Endodermal cell (in vitro differentiated cells): Measurements from ENCODE around the gene GALM. TPM values are rescaled to one million over a fixed set of nuclear protein-coding genes. Genes with fewer than 3 reads are reported as not detected.

Experiments
- DNase-seq: peaks from one replicate; pipeline ENCODE4 v3.0.0-alpha.2; 2017
- H3K27ac ChIP-seq: 2 replicates; pipeline ENCODE4 v1.5.1; 2013; ENCODE audit warnings: mild to moderate bottlenecking, low read depth, low read length, moderate library complexity
- H3K27me3 ChIP-seq: 2 replicates; pipeline ENCODE4 v1.6.1; 2013; ENCODE audit warnings: mild to moderate bottlenecking, low read length, moderate library complexity; ENCODE audit not compliant: insufficient read depth, control insufficient read depth, poor library complexity, severe bottlenecking
- H3K36me3 ChIP-seq: 2 replicates; pipeline ENCODE4 v1.7.0; 2013; ENCODE audit warnings: mild to moderate bottlenecking, low read length, moderate library complexity; ENCODE audit not compliant: control insufficient read depth, insufficient read depth
- H3K4me1 ChIP-seq: one replicate; pipeline ENCODE4 v1.7.0; 2013; ENCODE audit warnings: low read length; ENCODE audit not compliant: control insufficient read depth, insufficient read depth
- H3K4me3 ChIP-seq: 2 replicates; pipeline ENCODE4 v1.5.1; 2013; ENCODE audit warnings: mild to moderate bottlenecking, low read length, moderate library complexity
- H3K9ac ChIP-seq: 2 replicates; pipeline ENCODE4 v1.6.1; 2013; ENCODE audit warnings: mild to moderate bottlenecking, low read length, moderate library complexity; ENCODE audit not compliant: poor library complexity, severe bottlenecking; ENCODE audit errors: extremely low read depth
- H3K9me3 ChIP-seq: 2 replicates; pipeline ENCODE4 v1.6.1; 2013; ENCODE audit warnings: mild to moderate bottlenecking, low read length, moderate library complexity; ENCODE audit not compliant: control insufficient read depth
- H3K27ac Mint-ChIP-seq: 2 replicates; pipeline ENCODE4 v1.8.0; 2020; ENCODE audit warnings: mixed read lengths
- H3K27me3 Mint-ChIP-seq: 2 replicates; pipeline ENCODE4 v1.8.0; 2021; ENCODE audit warnings: mild to moderate bottlenecking, mixed read lengths; ENCODE audit not compliant: insufficient read depth
- H3K36me3 Mint-ChIP-seq: 2 replicates; pipeline ENCODE4 v1.8.0; 2020; ENCODE audit warnings: low read depth, mixed read lengths
- H3K4me1 Mint-ChIP-seq: 2 replicates; pipeline ENCODE4 v1.8.0; 2020; ENCODE audit warnings: mixed read lengths
- H3K4me3 Mint-ChIP-seq: 2 replicates; pipeline ENCODE4 v1.8.0; 2020; ENCODE audit warnings: mild to moderate bottlenecking, moderate library complexity, mixed read lengths
- H3K9me3 Mint-ChIP-seq: 2 replicates; pipeline ENCODE4 v1.8.0; 2020; ENCODE audit warnings: mild to moderate bottlenecking, mixed read lengths
- WGBS, 2 experiments: methylation state at CpG; one replicate each; pipeline versions ENCODE4 v1.1.5 to v1.1.7; 2013; ENCODE audit warnings: missing lambda C conversion rate in 2 of 2, mixed read lengths in 1 of 2; ENCODE audit not compliant: insufficient coverage in 1 of 2, insufficient read length in 1 of 2; 5-methylcytosine and 5-hydroxymethylcytosine counted together
- total RNA-seq, 2 donors: library from RNA; stranded (reverse); fragmentation: NEBNext Ultra II Directional in 1 of 2; extraction: Animal tissue kit (Norgen Biotek cat#: 25700) in 1 of 2; gene quantifications; 2 replicates in 1 of 2; 3 replicates in 1 of 2; pipeline ENCODE4 v1.2.1, GENCODE V29; 2021
- TF ChIP-seq, protein P1 (sequence below): fragments of 200-600 bp; sonication (generic); conservative IDR thresholded peaks from 2 replicates; pipeline ENCODE4 v1.5.0; 2021; ENCODE audit warnings: antibody characterized with exemption, mild to moderate bottlenecking

GALM gene
- total RNA-seq, 2 donors from 2014 or later = 14.2 to 16.2 TPM

GRCh38 chr2:38658613-38659012 is 7.3 kb upstream of the GALM start:
- H3K27me3 ChIP-seq = no peaks in the 10 kb centered on the region
- H3K4me3 Mint-ChIP-seq = no peak overlapping the region
- no peaks in the 10 kb centered on the region for H3K36me3 ChIP-seq
- no peaks in the 10 kb centered on the region for H3K36me3 Mint-ChIP-seq
- WGBS, 2 experiments = 93% methylated on average over 2 of the region's 2 CpGs; no CpG with 5 or more reads in 1 of the 2 experiments
- TF ChIP-seq, protein P1, sequence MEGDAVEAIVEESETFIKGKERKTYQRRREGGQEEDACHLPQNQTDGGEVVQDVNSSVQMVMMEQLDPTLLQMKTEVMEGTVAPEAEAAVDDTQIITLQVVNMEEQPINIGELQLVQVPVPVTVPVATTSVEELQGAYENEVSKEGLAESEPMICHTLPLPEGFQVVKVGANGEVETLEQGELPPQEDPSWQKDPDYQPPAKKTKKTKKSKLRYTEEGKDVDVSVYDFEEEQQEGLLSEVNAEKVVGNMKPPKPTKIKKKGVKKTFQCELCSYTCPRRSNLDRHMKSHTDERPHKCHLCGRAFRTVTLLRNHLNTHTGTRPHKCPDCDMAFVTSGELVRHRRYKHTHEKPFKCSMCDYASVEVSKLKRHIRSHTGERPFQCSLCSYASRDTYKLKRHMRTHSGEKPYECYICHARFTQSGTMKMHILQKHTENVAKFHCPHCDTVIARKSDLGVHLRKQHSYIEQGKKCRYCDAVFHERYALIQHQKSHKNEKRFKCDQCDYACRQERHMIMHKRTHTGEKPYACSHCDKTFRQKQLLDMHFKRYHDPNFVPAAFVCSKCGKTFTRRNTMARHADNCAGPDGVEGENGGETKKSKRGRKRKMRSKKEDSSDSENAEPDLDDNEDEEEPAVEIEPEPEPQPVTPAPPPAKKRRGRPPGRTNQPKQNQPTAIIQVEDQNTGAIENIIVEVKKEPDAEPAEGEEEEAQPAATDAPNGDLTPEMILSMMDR = no peak
- H3K4me3 ChIP-seq = no peak overlapping the region
- H3K27ac ChIP-seq = no peak overlapping the region
- DNase-seq = no peak
- peaks cover 2% of the 10 kb centered on the region for H3K27me3 Mint-ChIP-seq
- no peak overlapping the region for H3K27ac Mint-ChIP-seq
- H3K9ac ChIP-seq = no peak overlapping the region
- no peaks in the 10 kb centered on the region for H3K9me3 Mint-ChIP-seq
- H3K9me3 ChIP-seq = no peaks in the 10 kb centered on the region
- H3K4me1 Mint-ChIP-seq = no peaks in the 10 kb centered on the region
- H3K4me1 ChIP-seq = peaks cover under 1% of the 10 kb centered on the region

GRCh38 chr2:38659115-38659514 is 6.8 kb upstream of the GALM start:
- WGBS, 2 experiments = 83 to 90% methylated on average over 1 to 2 of the region's 2 CpGs
- H3K9me3 Mint-ChIP-seq = no peaks in the 10 kb centered on the region
- H3K9me3 ChIP-seq = no peaks in the 10 kb centered on the region

DNA sequence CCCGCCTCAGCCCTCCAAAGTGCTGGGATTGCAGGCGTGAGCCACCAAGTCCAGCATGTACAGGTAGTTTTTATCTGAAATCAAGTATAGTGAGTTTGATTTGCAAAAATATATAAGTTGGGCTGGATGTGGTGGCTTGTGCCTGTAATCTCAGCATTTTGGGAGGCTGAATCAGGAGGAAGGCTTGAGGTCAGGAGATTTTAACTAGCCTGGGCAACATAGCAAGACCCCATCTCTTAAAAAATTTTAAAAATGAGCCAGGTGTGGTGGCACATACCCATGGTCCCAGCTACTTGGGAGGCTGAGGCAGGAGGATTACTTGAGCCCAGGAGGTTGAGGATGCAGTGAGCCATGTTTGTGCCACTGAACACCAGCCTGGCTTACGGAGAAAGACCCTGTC is 5.6 kb upstream of the GALM start:
- Histone ChIP-seq H3K36me3 (no peaks in the 10 kb centered on the region), H3K4me1 (peaks cover 12% of the 10 kb centered on the region), H3K27me3 (no peaks in the 10 kb centered on the region), H3K9me3 (no peaks in the 10 kb centered on the region), H3K9ac (no peak overlapping the region), H3K4me3 (no peak overlapping the region), H3K27ac (no peak overlapping the region)
- no peak overlapping the region for H3K27ac Mint-ChIP-seq
- H3K9me3 Mint-ChIP-seq = no peaks in the 10 kb centered on the region
- DNase-seq = no peak
- no peak overlapping the region for H3K4me3 Mint-ChIP-seq
- no peaks in the 10 kb centered on the region for H3K36me3 Mint-ChIP-seq
- whole genome bisulfite sequencing, 2 experiments = 98 to 100% methylated on average over 1 to 3 of the region's 3 CpGs
- H3K27me3 Mint-ChIP-seq = peaks cover under 1% of the 10 kb centered on the region
- peaks cover 11% of the 10 kb centered on the region for H3K4me1 Mint-ChIP-seq
- TF ChIP-seq, protein P1 = no peak

More at GRCh38 chr2:38659115-38659514, 6.8 kb upstream of the GALM start:
- no peak overlapping the region for H3K9ac ChIP-seq
- H3K4me1 ChIP-seq = peaks cover 4% of the 10 kb centered on the region
- TF ChIP-seq, protein P1 = no peak
- no peaks in the 10 kb centered on the region for H3K36me3 ChIP-seq
- H3K27me3 ChIP-seq = no peaks in the 10 kb centered on the region
- Mint-ChIP-seq H3K27ac (no peak overlapping the region), H3K27me3 (peaks cover 2% of the 10 kb centered on the region), H3K4me1 (peaks cover 4% of the 10 kb centered on the region), H3K36me3 (no peaks in the 10 kb centered on the region), H3K4me3 (no peak overlapping the region)
- DNase-seq = no peak
- no peak overlapping the region for H3K4me3 ChIP-seq
- no peak overlapping the region for H3K27ac ChIP-seq
